HUES48 (cell line): ENCODE results near the gene ARHGEF35.
"Not testable (repeated sequence)": the region's sequence is repeated elsewhere in the genome, so short reads cannot be mapped to it uniquely, and the experiment has no call there.

Source experiments
- H3K27ac ChIP-seq: one replicate; pipeline ENCODE4 v1.7.0; 2013; ENCODE audit warnings: low read depth, low read length, inconsistent platforms
- H3K27me3 ChIP-seq: 2 replicates; pipeline ENCODE4 v1.6.1; 2013; ENCODE audit warnings: mild to moderate bottlenecking, low read length; ENCODE audit not compliant: control insufficient read depth, insufficient read depth
- H3K36me3 ChIP-seq: 2 replicates; pipeline ENCODE4 v1.6.1; 2013; ENCODE audit warnings: low read length; ENCODE audit not compliant: control insufficient read depth, insufficient read depth
- H3K4me1 ChIP-seq: 2 replicates; pipeline ENCODE4 v1.6.1; 2013; ENCODE audit warnings: mild to moderate bottlenecking, low read length; ENCODE audit not compliant: control insufficient read depth, insufficient read depth
- H3K4me3 ChIP-seq: 2 replicates; pipeline ENCODE4 v1.5.1; 2013; ENCODE audit warnings: mild to moderate bottlenecking, low read depth, low read length
- H3K9ac ChIP-seq: 2 replicates; pipeline ENCODE4 v1.6.1; 2013; ENCODE audit warnings: mild to moderate bottlenecking, low read depth, low read length, moderate library complexity
- H3K9me3 ChIP-seq: 2 replicates; pipeline ENCODE4 v1.6.1; 2013; ENCODE audit warnings: low read length; ENCODE audit not compliant: control insufficient read depth, insufficient read depth

The ARHGEF35 gene

GRCh38 chr7:144217200-144217599 is 21.6 kb upstream of the ARHGEF35 start:
- H3K27ac ChIP-seq, H3K4me1 ChIP-seq, H3K36me3 ChIP-seq, H3K4me3 ChIP-seq, H3K27me3 ChIP-seq, H3K9me3 ChIP-seq, H3K9ac ChIP-seq: not testable (repeated sequence)

GRCh38 chr7:144205306-144205705 is 9.7 kb upstream of the ARHGEF35 start:
- not testable (repeated sequence) for H3K9me3 ChIP-seq, H3K4me1 ChIP-seq, H3K36me3 ChIP-seq, H3K4me3 ChIP-seq, H3K27ac ChIP-seq, H3K27me3 ChIP-seq, H3K9ac ChIP-seq

GRCh38 chr7:144203086-144203485 is 7.5 kb upstream of the ARHGEF35 start:
- not testable (repeated sequence) for H3K4me1 ChIP-seq, H3K4me3 ChIP-seq, H3K36me3 ChIP-seq, H3K27me3 ChIP-seq, H3K27ac ChIP-seq, H3K9ac ChIP-seq, H3K9me3 ChIP-seq

GRCh38 chr7:144201978-144202377 is 6.3 kb upstream of the ARHGEF35 start:
- not testable (repeated sequence) for H3K4me3 ChIP-seq, H3K4me1 ChIP-seq, H3K9me3 ChIP-seq, H3K9ac ChIP-seq, H3K27ac ChIP-seq, H3K36me3 ChIP-seq, H3K27me3 ChIP-seq

GRCh38 chr7:144198934-144199333 is 3.3 kb upstream of the ARHGEF35 start:
- H3K27ac ChIP-seq, H3K9me3 ChIP-seq, H3K36me3 ChIP-seq, H3K4me1 ChIP-seq, H3K27me3 ChIP-seq, H3K4me3 ChIP-seq, H3K9ac ChIP-seq: not testable (repeated sequence)

GRCh38 chr7:144194453-144194852 is 1.2 kb downstream of the ARHGEF35 start:
- not testable (repeated sequence) for H3K27ac ChIP-seq, H3K9me3 ChIP-seq, H3K4me3 ChIP-seq, H3K4me1 ChIP-seq, H3K27me3 ChIP-seq, H3K9ac ChIP-seq, H3K36me3 ChIP-seq

GRCh38 chr7:144193782-144194181 is 1.9 kb downstream of the ARHGEF35 start:
- H3K36me3 ChIP-seq, H3K27me3 ChIP-seq, H3K9ac ChIP-seq, H3K27ac ChIP-seq, H3K9me3 ChIP-seq, H3K4me1 ChIP-seq, H3K4me3 ChIP-seq: not testable (repeated sequence)

- H3K9me3 ChIP-seq, H3K27ac ChIP-seq: not testable (repeated sequence)
Observed at GRCh38 chr7:144188578-144189171, 7.0 kb downstream of the ARHGEF35 start.

GRCh38 chr7:144187848-144188247 is 7.8 kb downstream of the ARHGEF35 start:
- not testable (repeated sequence) for H3K4me3 ChIP-seq, H3K36me3 ChIP-seq, H3K9ac ChIP-seq

More at GRCh38 chr7:144188578-144189171, 7.0 kb downstream of the ARHGEF35 start:
- not testable (repeated sequence) for H3K4me3 ChIP-seq, H3K36me3 ChIP-seq, H3K4me1 ChIP-seq, H3K9ac ChIP-seq, H3K27me3 ChIP-seq

GRCh38 chr7:144183166-144183565 is 12.5 kb downstream of the ARHGEF35 start, which contains the start of gene CTAGE4:
Gene CTAGE4 (plus strand): TSS chr7:144183466. CDS start chr7:144183504, 38 bp downstream.
- not testable (repeated sequence) for H3K9me3 ChIP-seq, H3K9ac ChIP-seq, H3K4me1 ChIP-seq, H3K27me3 ChIP-seq, H3K27ac ChIP-seq, H3K4me3 ChIP-seq, H3K36me3 ChIP-seq

More at GRCh38 chr7:144187848-144188247, 7.8 kb downstream of the ARHGEF35 start:
- H3K27ac ChIP-seq, H3K9me3 ChIP-seq, H3K27me3 ChIP-seq, H3K4me1 ChIP-seq: not testable (repeated sequence)

- H3K27me3 ChIP-seq, H3K9me3 ChIP-seq, H3K27ac ChIP-seq, H3K4me3 ChIP-seq, H3K36me3 ChIP-seq, H3K9ac ChIP-seq, H3K4me1 ChIP-seq: not testable (repeated sequence)
Observed at GRCh38 chr7:144179165-144179479, 16.5 kb downstream of the ARHGEF35 start.
